Measurements from ENCODE around the gene EZH2.

GRCh38 chr7:148866362-148866761 lies 17.7 kb downstream of the EZH2 start:
- TF ChIP-seq CTCF (IDR thresholded peaks at IDR 0.05; ENCODE audit: borderline replicate concordance, extremely low read depth, low read length, poor library complexity, severe bottlenecking) (no peak), EZH2 (IDR thresholded peaks at IDR 0.05; ENCODE audit: borderline replicate concordance, low read depth, low read length, severe bottlenecking) (no peak)

Measured in DND-41 (cell line).